ENCODE data around the gene GRIN3B. TPM values are rescaled to one million over a fixed set of nuclear protein-coding genes. Genes with fewer than 3 reads are reported as not detected.
A peak's percentile ranks its signal among the peaks of the same experiment; 100 is the strongest.

Gene GRIN3B
- total RNA-seq, 1 experiment from 2014 or later, result not detected

DNA sequence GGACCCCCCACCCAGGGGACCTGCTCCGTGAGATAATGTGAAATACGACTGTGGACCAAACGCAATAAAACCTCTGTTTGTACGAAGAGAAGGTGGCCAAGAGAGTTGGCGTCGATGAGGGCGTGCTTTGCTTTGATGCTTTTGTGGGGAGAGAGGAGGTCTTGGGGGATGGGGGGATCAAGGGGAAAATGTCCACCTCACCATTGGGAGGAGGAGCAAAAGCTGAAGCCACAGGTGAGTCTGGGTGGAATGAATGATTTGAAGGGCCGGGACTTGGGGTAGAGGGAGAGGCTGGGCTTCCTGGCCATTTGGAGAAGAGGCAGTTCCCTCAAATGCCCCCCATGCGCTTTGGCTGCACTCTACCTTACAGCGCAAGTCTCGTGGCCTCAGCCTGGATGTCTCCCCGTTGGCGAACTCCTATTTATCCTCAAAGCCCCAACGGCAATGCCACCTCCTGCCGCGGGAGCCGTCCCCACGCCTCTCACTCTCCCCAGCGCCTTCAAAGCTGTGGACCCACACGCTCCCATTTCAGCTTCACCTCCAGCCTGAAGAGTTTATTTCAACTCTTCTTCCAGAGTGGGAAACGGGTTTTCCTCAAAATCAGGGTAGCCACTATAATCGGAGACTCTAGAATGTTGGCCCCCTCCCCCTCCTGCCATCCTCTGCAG, 38.9 kb downstream of the GRIN3B start:
- Histone ChIP-seq H3K27me3 (replicated peaks) (no peaks in the 10 kb centered on the region), H3K4me1 (replicated peaks) (peaks cover 48% of the 10 kb centered on the region), H3K9me3 (replicated peaks) (no peaks in the 10 kb centered on the region), H3K36me3 (peaks cover 47% of the 10 kb centered on the region), H3K27ac (no peak overlapping the region), H3K4me3 (peak overlapping the region; percentile 30; the same call in 1 of the 2 replicates)
- no peak for DNase-seq (ENCODE audit: low read depth in 1 of 2, low spot score in 2 of 2)

DNA sequence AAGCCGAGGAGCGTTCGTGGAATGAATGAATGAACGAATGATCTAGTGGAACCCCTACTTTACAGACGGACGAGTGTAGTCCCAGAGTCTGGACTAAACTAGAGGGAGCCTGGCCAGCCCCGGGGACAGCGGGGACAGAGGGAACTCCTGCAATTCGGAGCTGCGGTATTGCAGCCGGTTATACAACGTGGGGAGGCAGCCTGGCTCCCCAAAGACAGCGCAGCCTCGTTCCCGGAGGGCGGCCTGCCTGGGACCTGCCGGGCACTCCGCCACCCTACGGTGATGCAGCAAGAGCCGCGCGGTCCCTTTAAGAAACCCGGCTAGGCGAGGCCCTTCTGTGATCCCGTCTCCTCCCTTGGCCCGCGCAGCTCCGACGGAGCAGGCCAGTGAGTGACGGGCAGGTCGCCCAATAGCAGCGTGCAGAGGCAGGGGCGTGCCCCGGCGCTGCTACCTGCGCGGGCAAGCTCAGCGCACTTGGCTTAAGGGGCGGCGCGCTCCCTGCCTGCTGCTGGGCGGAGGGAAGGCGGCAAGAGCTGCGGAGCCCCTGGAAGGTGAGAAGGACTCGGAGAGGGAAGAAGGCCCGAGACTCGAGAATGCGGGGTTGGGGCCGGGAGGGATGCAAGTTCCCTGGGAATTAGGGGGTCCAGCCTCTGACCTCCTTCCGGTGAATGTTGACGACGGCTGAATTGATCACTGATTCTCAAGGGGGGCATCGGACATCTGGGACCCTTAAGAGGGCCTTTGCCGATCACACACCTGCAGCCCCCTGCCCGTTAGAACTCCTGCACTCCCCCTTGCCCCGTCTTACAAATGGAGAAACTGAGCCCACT, 39.6 kb downstream of the GRIN3B start, which contains the start of gene ABCA7:
TSS of gene ABCA7 (plus strand) at position 462 of the 830 bp plus-strand sequence. CDS start 1,255 bp downstream, outside the sequence.
- Histone ChIP-seq H3K36me3 (peaks cover 47% of the 10 kb centered on the region), H3K9me3 (replicated peaks) (no peaks in the 10 kb centered on the region), H3K27me3 (replicated peaks) (no peaks in the 10 kb centered on the region), H3K27ac (no peak within 1 kb of the TSS), H3K4me1 (replicated peaks) (peaks cover 48% of the 10 kb centered on the region), H3K4me3 (peak within 1 kb of the TSS; percentile 30)
- peak; percentile 97 to 99 for DNase-seq (ENCODE audit: low read depth in 1 of 2, low spot score in 2 of 2)

DNA sequence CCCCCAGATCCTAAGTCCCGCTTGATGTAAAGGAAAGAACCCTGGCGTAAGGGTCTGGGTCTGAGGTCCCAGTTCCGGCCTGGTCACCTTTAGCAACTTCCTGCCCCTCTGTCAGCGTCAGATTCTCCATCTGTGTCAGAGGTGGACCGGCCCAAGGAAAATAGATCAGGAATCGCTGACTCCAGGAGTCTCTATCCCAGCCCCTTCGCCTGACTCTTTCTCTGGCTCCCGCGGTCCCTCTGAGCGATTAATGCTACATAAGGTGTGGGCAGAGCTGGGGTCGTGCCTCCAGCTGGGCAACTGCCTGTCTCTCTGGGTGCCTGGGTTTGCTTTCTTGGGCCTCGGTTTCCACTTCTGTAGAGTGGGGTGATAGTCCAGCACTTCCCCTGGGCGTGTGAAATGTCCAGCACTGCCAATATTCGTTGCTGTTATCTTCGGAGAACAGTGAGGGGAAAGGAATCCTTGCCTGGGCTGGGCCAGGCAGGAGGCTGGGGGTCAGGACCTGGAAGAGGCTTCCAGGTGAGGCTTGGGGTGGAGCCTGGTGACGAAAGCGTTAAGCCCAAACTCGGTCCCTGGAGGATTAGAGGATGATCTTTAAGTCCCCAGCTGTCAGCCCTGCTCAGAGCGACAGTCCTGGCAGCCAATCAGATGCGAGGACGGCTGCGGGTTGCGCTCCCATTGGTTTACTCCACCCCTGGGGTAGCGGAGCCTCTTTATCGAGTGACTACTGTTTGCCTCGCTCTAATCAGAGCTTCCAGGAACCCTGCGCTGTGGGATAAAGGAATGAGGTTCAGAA, 40.5 kb downstream of the GRIN3B start:
- Histone ChIP-seq H3K4me3 (peak overlapping the region; percentile 30), H3K4me1 (replicated peaks) (peaks cover 48% of the 10 kb centered on the region), H3K27ac (no peak overlapping the region), H3K27me3 (replicated peaks) (no peaks in the 10 kb centered on the region), H3K9me3 (replicated peaks) (no peaks in the 10 kb centered on the region), H3K36me3 (peaks cover 41% of the 10 kb centered on the region)
- peak; percentile 90 to 94 for DNase-seq (ENCODE audit: low read depth in 1 of 2, low spot score in 2 of 2)

DNA sequence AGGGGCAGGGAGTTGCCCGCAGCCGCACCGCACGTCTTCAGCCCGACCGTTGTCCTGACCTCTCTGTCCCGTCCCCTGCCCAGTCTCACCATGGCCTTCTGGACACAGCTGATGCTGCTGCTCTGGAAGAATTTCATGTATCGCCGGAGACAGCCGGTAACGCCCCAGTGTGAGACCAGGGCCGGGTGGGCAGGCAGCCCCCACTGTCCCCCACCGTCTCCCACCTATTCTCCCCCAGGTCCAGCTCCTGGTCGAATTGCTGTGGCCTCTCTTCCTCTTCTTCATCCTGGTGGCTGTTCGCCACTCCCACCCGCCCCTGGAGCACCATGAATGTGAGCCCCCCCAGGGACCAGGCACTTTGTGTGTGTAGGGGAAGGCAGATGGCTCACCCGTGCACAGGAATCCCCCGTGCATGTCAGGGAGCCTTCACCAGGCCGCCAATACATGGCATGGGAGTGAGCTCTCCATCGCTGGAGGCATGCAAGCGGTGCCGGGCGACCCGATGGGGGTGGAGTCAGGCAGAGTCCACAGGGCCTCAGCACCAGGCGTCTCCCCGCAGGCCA, 41.1 kb downstream of the GRIN3B start:
- H3K9me3 ChIP-seq (replicated peaks), result no peaks in the 10 kb centered on the region
- no peaks in the 10 kb centered on the region for H3K27me3 ChIP-seq (replicated peaks)
- H3K36me3 ChIP-seq, result peaks cover 34% of the 10 kb centered on the region
- no peak for DNase-seq (ENCODE audit: low read depth in 1 of 2, low spot score in 2 of 2)
- H3K4me3 ChIP-seq, result peak overlapping the region; percentile 30
- H3K27ac ChIP-seq, result no peak overlapping the region
- peaks cover 43% of the 10 kb centered on the region for H3K4me1 ChIP-seq (replicated peaks)

GRCh38 chr19:1041835-1042685, 41.8 kb downstream of the GRIN3B start:
- Histone ChIP-seq H3K9me3 (replicated peaks) (no peaks in the 10 kb centered on the region), H3K4me1 (replicated peaks) (peaks cover 42% of the 10 kb centered on the region), H3K4me3 (no peak overlapping the region), H3K27me3 (replicated peaks) (no peaks in the 10 kb centered on the region), H3K36me3 (peaks cover 27% of the 10 kb centered on the region), H3K27ac (no peak overlapping the region)
- no peak for DNase-seq (ENCODE audit: low read depth in 1 of 2, low spot score in 2 of 2)

DNA sequence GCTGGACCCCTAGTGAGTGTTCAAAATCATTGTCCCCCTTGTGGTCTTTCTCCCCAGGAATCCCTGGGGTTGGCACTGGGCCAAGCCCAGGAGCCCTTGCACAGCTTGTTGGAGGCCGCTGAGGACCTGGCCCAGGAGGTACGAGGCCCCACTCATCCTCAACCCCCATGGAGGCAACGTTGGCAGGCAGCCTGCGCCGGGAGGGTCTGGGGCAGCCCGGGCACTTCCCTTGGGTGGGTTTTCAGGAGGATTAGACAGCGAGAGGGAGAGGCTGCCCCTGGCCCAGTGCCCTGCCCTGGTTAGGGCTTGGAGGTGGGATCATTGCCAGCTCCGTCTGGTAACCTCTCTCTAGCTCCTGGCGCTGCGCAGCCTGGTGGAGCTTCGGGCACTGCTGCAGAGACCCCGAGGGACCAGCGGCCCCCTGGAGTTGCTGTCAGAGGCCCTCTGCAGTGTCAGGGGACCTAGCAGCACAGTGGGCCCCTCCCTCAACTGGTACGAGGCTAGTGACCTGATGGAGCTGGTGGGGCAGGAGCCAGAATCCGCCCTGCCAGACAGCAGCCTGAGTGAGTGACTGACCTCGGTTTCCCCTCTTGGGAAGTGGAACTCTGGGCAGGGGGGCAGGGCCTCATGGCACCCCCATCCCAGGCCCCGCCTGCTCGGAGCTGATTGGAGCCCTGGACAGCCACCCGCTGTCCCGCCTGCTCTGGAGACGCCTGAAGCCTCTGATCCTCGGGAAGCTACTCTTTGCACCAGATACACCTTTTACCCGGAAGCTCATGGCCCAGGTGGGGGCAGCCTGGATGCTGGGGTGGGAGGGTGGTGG, 42.7 kb downstream of the GRIN3B start:
- no peaks in the 10 kb centered on the region for H3K9me3 ChIP-seq (replicated peaks)
- peaks cover 18% of the 10 kb centered on the region for H3K36me3 ChIP-seq
- no peaks in the 10 kb centered on the region for H3K27me3 ChIP-seq (replicated peaks)

GRCh38 chr19:1045247-1045603, 45.0 kb downstream of the GRIN3B start:
- H3K36me3 ChIP-seq, result no peaks in the 10 kb centered on the region
- H3K27me3 ChIP-seq (replicated peaks), result no peaks in the 10 kb centered on the region
- no peak for DNase-seq (ENCODE audit: low read depth in 1 of 2, low spot score in 2 of 2)
- no peaks in the 10 kb centered on the region for H3K9me3 ChIP-seq (replicated peaks)
- H3K4me1 ChIP-seq (replicated peaks), result peaks cover 17% of the 10 kb centered on the region
- H3K4me3 ChIP-seq, result no peak overlapping the region
- no peak overlapping the region for H3K27ac ChIP-seq

More for the DNA sequence above, 42.7 kb downstream of the GRIN3B start:
- DNase-seq (ENCODE audit: low read depth in 1 of 2, low spot score in 2 of 2), result no peak
- Histone ChIP-seq H3K27ac (no peak overlapping the region), H3K4me3 (no peak overlapping the region), H3K4me1 (replicated peaks) (peaks cover 35% of the 10 kb centered on the region)

GRCh38 chr19:1046117-1046626, 46.0 kb downstream of the GRIN3B start:
- no peak for DNase-seq (ENCODE audit: low read depth in 1 of 2, low spot score in 2 of 2)
- H3K4me3 ChIP-seq, result no peak overlapping the region
- no peak overlapping the region for H3K27ac ChIP-seq
- H3K4me1 ChIP-seq (replicated peaks), result peaks cover 8% of the 10 kb centered on the region
- H3K27me3 ChIP-seq (replicated peaks), result no peaks in the 10 kb centered on the region
- H3K36me3 ChIP-seq, result no peaks in the 10 kb centered on the region
- no peaks in the 10 kb centered on the region for H3K9me3 ChIP-seq (replicated peaks)

DNA sequence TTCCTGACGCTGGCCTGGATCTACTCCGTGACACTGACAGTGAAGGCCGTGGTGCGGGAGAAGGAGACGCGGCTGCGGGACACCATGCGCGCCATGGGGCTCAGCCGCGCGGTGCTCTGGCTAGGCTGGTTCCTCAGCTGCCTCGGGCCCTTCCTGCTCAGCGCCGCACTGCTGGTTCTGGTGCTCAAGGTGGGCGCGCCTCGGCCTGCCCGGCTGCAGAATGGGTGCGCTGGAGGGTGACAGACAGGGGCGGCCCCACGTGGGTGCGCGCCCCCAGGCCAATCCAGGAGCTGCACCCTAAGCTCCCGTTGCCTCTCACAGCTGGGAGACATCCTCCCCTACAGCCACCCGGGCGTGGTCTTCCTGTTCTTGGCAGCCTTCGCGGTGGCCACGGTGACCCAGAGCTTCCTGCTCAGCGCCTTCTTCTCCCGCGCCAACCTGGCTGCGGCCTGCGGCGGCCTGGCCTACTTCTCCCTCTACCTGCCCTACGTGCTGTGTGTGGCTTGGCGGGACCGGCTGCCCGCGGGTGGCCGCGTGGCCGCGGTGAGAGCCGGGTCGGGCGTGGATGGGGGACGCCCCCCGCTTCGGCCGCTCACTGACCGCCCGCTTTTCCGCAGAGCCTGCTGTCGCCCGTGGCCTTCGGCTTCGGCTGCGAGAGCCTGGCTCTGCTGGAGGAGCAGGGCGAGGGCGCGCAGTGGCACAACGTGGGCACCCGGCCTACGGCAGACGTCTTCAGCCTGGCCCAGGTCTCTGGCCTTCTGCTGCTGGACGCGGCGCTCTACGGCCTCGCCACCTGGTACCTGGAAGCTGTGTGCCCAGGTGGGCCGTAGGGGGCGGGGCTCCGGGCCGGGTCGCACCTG, 46.8 kb downstream of the GRIN3B start:
- Histone ChIP-seq H3K36me3 (no peaks in the 10 kb centered on the region), H3K9me3 (replicated peaks) (no peaks in the 10 kb centered on the region), H3K4me3 (no peak overlapping the region), H3K27me3 (replicated peaks) (no peaks in the 10 kb centered on the region), H3K27ac (no peak overlapping the region), H3K4me1 (replicated peaks) (no peaks in the 10 kb centered on the region; the same call in 1 of the 2 replicates)
- DNase-seq (ENCODE audit: low read depth in 1 of 2, low spot score in 2 of 2), result no peak

- Histone ChIP-seq H3K4me1 (replicated peaks) (no peaks in the 10 kb centered on the region), H3K27me3 (replicated peaks) (no peaks in the 10 kb centered on the region), H3K4me3 (no peak overlapping the region), H3K9me3 (replicated peaks) (no peaks in the 10 kb centered on the region), H3K36me3 (no peaks in the 10 kb centered on the region), H3K27ac (no peak overlapping the region)
- no peak for DNase-seq (ENCODE audit: low read depth in 1 of 2, low spot score in 2 of 2)
Observed at GRCh38 chr19:1047696-1048147, 47.5 kb downstream of the GRIN3B start.

DNA sequence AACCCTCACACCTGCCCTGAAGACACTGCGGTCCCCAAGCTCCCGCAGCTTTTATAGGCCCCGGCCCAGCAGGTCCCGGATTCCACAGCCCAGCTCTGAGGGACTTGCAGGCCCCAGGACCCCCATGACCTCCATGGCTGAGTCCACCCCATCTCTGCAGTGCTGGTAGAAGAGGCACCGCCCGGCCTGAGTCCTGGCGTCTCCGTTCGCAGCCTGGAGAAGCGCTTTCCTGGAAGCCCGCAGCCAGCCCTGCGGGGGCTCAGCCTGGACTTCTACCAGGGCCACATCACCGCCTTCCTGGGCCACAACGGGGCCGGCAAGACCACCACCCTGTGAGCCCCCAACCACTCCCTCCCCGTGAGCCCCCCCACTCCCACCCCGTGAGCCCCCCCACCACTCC, 48.9 kb downstream of the GRIN3B start:
- Histone ChIP-seq H3K36me3 (no peaks in the 10 kb centered on the region), H3K9me3 (replicated peaks) (no peaks in the 10 kb centered on the region), H3K27me3 (replicated peaks) (no peaks in the 10 kb centered on the region), H3K4me1 (replicated peaks) (no peaks in the 10 kb centered on the region), H3K27ac (no peak overlapping the region), H3K4me3 (no peak overlapping the region)
- DNase-seq (ENCODE audit: low read depth in 1 of 2, low spot score in 2 of 2), result no peak

Measured in SJSA1 (cell line).